ENCODE results near the gene CSNK1E. TPM values are rescaled to one million over a fixed set of nuclear protein-coding genes. Genes with fewer than 3 reads are reported as not detected.
A peak's percentile ranks its signal among the peaks of the same experiment; 100 is the strongest.

CSNK1E gene
- total RNA-seq, 6 experiments from 2014 or later = 19.9 to 41.8 (median 27.4) TPM

DNA sequence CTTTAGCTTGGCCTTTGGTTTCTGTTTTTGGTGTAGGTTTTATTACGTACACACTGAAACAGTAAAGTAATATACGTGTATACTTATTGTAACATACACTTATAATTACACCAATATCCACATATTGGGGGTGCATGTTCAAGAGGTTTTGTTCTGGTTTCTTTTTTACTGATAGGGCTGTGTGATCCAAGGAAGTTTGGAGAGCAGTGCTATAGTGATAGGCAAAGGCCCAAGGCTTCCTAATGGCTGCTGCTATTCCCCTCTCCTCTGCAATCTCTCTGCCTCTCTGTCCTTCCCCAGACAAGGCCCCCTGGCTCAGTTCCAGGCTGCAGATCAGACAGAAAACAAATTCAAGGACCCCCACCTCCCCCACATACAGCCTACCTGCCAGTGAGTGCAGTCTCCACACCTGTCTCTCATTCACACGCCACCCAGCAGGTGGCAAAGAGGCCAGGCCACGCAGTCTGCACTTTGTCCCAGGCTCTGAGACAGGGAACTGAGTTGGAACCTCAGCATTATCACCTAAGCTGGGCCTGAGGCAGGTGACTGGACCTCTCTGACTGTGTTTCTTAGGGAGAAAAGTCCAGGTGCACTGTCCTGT is 59.5 kb downstream of the CSNK1E start:
- Histone ChIP-seq H3K4me1 (peaks cover 0 to 11% (median 4%) of the 10 kb centered on the region in 4 donors), H3K9me3 (no peaks in the 10 kb centered on the region), H3K27ac (peak overlapping the region; percentile 42 to 66 (median 64)), H3K36me3 (no peaks in the 10 kb centered on the region), H3K27me3 (no peaks in the 10 kb centered on the region), H3K4me3 (no peak overlapping the region)
- TF ChIP-seq CTCF (IDR thresholded peaks at IDR 0.05) (peak in 2 of 4 donors; percentile 14 to 19), POLR2A (IDR thresholded peaks at IDR 0.05) (no peak)
- 54% methylated on average over 4 of the region's 4 CpGs for WGBS (ENCODE audit: insufficient coverage, low coverage, low lambda C conversion rate, missing lambda C conversion rate)
- ATAC-seq (peak; percentile 36 to 78 (median 56)), DNase-seq (peak in 1 of 3 donors; percentile 32)
- intact Hi-C loops (cut with DNase I) = no loop called here

- Histone ChIP-seq H3K9me3 (no peaks in the 10 kb centered on the region), H3K4me1 (peaks cover 0 to 11% (median 2%) of the 10 kb centered on the region in 4 donors), H3K36me3 (no peaks in the 10 kb centered on the region), H3K27ac (peak overlapping the region; percentile 42 to 66 (median 64)), H3K27me3 (no peaks in the 10 kb centered on the region), H3K4me3 (no peak overlapping the region)
- 61% methylated on average over 14 of the region's 14 CpGs for WGBS (ENCODE audit: insufficient coverage, low coverage, low lambda C conversion rate, missing lambda C conversion rate)
- TF ChIP-seq CTCF (IDR thresholded peaks at IDR 0.05) (no peak), POLR2A (IDR thresholded peaks at IDR 0.05) (no peak)
- DNase-seq (no peak), ATAC-seq (peak in 1 of 4 donors; percentile 15)
- intact Hi-C loops (cut with DNase I) = no loop called here
These were observed 60.1 kb downstream of the CSNK1E start for GRCh38 chr22:38257181-38257580.

GRCh38 chr22:38255697-38256096 is 61.5 kb downstream of the CSNK1E start:
- TF ChIP-seq POLR2A (IDR thresholded peaks at IDR 0.05) (no peak), CTCF (IDR thresholded peaks at IDR 0.05) (no peak)
- no peaks in the 10 kb centered on the region for H3K9me3 ChIP-seq
- no peak for DNase-seq
- no peaks in the 10 kb centered on the region for H3K36me3 ChIP-seq
- H3K4me3 ChIP-seq = no peak overlapping the region
- WGBS (ENCODE audit: insufficient coverage, low coverage, low lambda C conversion rate, missing lambda C conversion rate) = 100% methylated on average over 2 of the region's 2 CpGs
- peak overlapping the region in 1 of 3 donors; percentile 64 for H3K27ac ChIP-seq
- H3K4me1 ChIP-seq = peaks cover 0 to 11% (median 2%) of the 10 kb centered on the region in 4 donors
- no peaks in the 10 kb centered on the region for H3K27me3 ChIP-seq
- no peak for ATAC-seq
- intact Hi-C loops (cut with DNase I) = no loop called here

GRCh38 chr22:38251341-38251692 is 65.9 kb downstream of the CSNK1E start:
- H3K4me1 ChIP-seq = no peaks in the 10 kb centered on the region
- H3K27ac ChIP-seq = no peak overlapping the region
- WGBS (ENCODE audit: insufficient coverage, low coverage, low lambda C conversion rate, missing lambda C conversion rate) = 64% methylated on average over 5 of the region's 7 CpGs
- peaks cover 0 to 4% (median 0%) of the 10 kb centered on the region in 4 donors for H3K36me3 ChIP-seq
- TF ChIP-seq CTCF (IDR thresholded peaks at IDR 0.05) (no peak), POLR2A (IDR thresholded peaks at IDR 0.05) (no peak)
- no peaks in the 10 kb centered on the region for H3K27me3 ChIP-seq
- intact Hi-C loops (cut with DNase I) = no loop called here
- ATAC-seq = no peak
- no peaks in the 10 kb centered on the region for H3K9me3 ChIP-seq
- H3K4me3 ChIP-seq = no peak overlapping the region
- no peak for DNase-seq
